ENCODE data around the gene HUNK.

HUNK gene

DNA sequence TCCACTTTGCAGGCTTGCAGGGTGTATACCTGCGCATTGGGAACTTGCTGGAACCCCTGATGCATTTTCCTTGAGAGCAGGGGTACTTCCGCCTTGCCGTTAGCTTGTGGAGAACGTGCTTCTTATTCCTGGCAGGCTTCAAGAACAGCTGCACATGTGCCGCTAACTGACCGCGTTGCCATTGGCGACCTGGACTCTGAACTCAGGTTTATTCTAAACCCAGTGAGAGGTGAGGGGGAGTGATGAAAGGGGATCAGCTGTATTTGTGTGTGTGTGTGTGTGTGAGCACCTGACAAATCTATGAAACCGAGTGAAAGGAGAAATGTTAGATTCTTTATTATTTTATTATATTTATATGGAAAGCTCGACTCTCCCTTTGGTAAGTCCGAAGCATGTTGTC is 128.6 kb downstream of the HUNK start:
- no peak overlapping the region for H2BK120ac ChIP-seq (ENCODE audit: insufficient read depth, low read length, poor library complexity)
- H2AK5ac ChIP-seq (ENCODE audit: low read length), result no peak overlapping the region
- H3K18ac ChIP-seq (ENCODE audit: low read length), result no peak overlapping the region
- no peak overlapping the region for H3K27ac ChIP-seq (ENCODE audit: low read depth, low read length)
- H3K79me1 ChIP-seq (ENCODE audit: low read length), result no peaks in the 10 kb centered on the region
- H3K4me2 ChIP-seq (ENCODE audit: low read length), result no peak overlapping the region
- no peak overlapping the region for H3K4ac ChIP-seq (ENCODE audit: low read depth, low read length)
- H4K12ac ChIP-seq (ENCODE audit: low read depth, low read length), result no peak overlapping the region
- H3K9ac ChIP-seq (ENCODE audit: low read length), result no peak overlapping the region
- no peak overlapping the region for H2BK12ac ChIP-seq (ENCODE audit: low read length)
- H3K36me3 ChIP-seq (ENCODE audit: control insufficient read depth in 1 of 2, insufficient read depth in 2 of 2, low read length in 2 of 2), result peaks cover 11 to 14% of the 10 kb centered on the region in 2 experiments
- no peaks in the 10 kb centered on the region for H3K9me3 ChIP-seq (ENCODE audit: insufficient read depth, low read depth, low read length)
- no peak overlapping the region for H3K14ac ChIP-seq (ENCODE audit: low read length)
- H3K79me2 ChIP-seq (ENCODE audit: control insufficient read depth, insufficient read depth, low read length, poor library complexity), result no peaks in the 10 kb centered on the region
- H3K4me1 ChIP-seq (ENCODE audit: control insufficient read depth in 1 of 2, insufficient read depth in 2 of 2, low read length in 2 of 2), result no peaks in the 10 kb centered on the region
- H3K27me3 ChIP-seq (ENCODE audit: insufficient read depth, low read length), result no peaks in the 10 kb centered on the region
- H3K4me3 ChIP-seq (ENCODE audit: low read depth, low read length), result no peak overlapping the region
- no CpG with 5 or more reads among the region's 11 CpGs for WGBS (ENCODE audit: extremely low coverage, insufficient coverage, insufficient read length)
- DNase-seq, result no peak
- no peak overlapping the region for H4K91ac ChIP-seq (ENCODE audit: low read depth, low read length)
- H2BK5ac ChIP-seq (ENCODE audit: low read depth, low read length, poor library complexity), result no peak overlapping the region
- H3K23ac ChIP-seq (ENCODE audit: low read length), result no peak overlapping the region
- H2AFZ ChIP-seq (ENCODE audit: insufficient read depth, low read length, poor library complexity), result no peak overlapping the region
- no peak overlapping the region for H4K8ac ChIP-seq (ENCODE audit: low read depth, low read length)

DNA sequence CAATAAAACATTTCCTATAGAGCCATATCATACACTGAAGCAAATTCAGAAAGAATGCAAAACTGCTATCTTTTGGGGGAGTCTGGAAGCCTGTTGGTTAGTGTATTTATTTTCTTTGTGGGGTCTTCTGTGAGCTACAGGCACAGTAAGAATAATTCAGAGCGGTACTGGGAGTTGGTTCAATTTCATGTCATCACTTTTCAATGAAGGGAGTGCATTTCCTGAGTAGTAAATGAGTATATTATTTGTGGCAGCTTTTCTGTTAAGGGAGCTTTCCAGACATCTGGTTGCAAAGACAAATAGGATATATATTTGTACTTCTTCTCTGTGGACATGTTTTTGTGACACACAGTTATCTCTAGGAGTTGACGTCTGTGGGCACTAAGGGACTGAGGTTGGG is 130.6 kb downstream of the HUNK start:
- Histone ChIP-seq H3K14ac (ENCODE audit: low read length) (no peak overlapping the region), H2AK5ac (ENCODE audit: low read length) (no peak overlapping the region), H3K4me1 (ENCODE audit: control insufficient read depth in 1 of 2, insufficient read depth in 2 of 2, low read length in 2 of 2) (no peaks in the 10 kb centered on the region), H4K91ac (ENCODE audit: low read depth, low read length) (no peak overlapping the region), H3K23ac (ENCODE audit: low read length) (no peak overlapping the region), H3K27ac (ENCODE audit: low read depth, low read length) (no peak overlapping the region), H3K27me3 (ENCODE audit: insufficient read depth, low read length) (no peaks in the 10 kb centered on the region), H3K9me3 (ENCODE audit: insufficient read depth, low read depth, low read length) (no peaks in the 10 kb centered on the region), H3K18ac (ENCODE audit: low read length) (no peak overlapping the region), H3K79me1 (ENCODE audit: low read length) (no peaks in the 10 kb centered on the region), H3K36me3 (ENCODE audit: control insufficient read depth in 1 of 2, insufficient read depth in 2 of 2, low read length in 2 of 2) (peaks cover 11 to 14% of the 10 kb centered on the region in 2 experiments), H2BK5ac (ENCODE audit: low read depth, low read length, poor library complexity) (no peak overlapping the region), H4K12ac (ENCODE audit: low read depth, low read length) (no peak overlapping the region), H4K8ac (ENCODE audit: low read depth, low read length) (no peak overlapping the region), H3K4me2 (ENCODE audit: low read length) (no peak overlapping the region), H2BK120ac (ENCODE audit: insufficient read depth, low read length, poor library complexity) (no peak overlapping the region), H3K79me2 (ENCODE audit: control insufficient read depth, insufficient read depth, low read length, poor library complexity) (no peaks in the 10 kb centered on the region), H2AFZ (ENCODE audit: insufficient read depth, low read length, poor library complexity) (no peak overlapping the region), H3K4ac (ENCODE audit: low read depth, low read length) (no peak overlapping the region), H3K9ac (ENCODE audit: low read length) (no peak overlapping the region), H2BK12ac (ENCODE audit: low read length) (no peak overlapping the region), H3K4me3 (ENCODE audit: low read depth, low read length) (no peak overlapping the region)
- WGBS (ENCODE audit: extremely low coverage, insufficient coverage, insufficient read length), result no CpG with 5 or more reads among the region's 2 CpGs
- DNase-seq, result no peak

DNA sequence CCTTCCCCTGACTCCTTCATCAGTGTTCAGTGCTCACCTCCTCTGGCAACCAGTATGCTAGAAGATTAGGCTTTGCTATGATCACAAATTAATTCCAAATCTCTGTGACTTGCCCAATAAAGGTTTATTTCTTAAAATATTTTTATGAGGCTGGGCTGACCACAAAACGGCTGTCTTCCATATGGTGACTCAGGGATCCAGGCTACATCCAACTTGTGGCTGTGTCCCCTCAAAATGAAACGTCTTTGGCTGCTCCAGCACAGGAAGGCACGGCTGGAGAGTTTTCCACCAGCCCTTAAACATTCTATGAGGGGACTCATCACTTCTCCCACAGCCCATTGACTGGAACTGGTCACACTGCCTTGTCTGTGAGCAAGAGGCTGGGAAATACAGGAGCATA is 131.5 kb downstream of the HUNK start:
- Histone ChIP-seq H3K23ac (ENCODE audit: low read length) (no peak overlapping the region), H3K18ac (ENCODE audit: low read length) (no peak overlapping the region), H2AFZ (ENCODE audit: insufficient read depth, low read length, poor library complexity) (no peak overlapping the region), H3K14ac (ENCODE audit: low read length) (no peak overlapping the region), H3K79me1 (ENCODE audit: low read length) (no peaks in the 10 kb centered on the region), H4K8ac (ENCODE audit: low read depth, low read length) (no peak overlapping the region), H3K4me2 (ENCODE audit: low read length) (no peak overlapping the region), H3K36me3 (ENCODE audit: control insufficient read depth in 1 of 2, insufficient read depth in 2 of 2, low read length in 2 of 2) (peaks cover 3 to 5% of the 10 kb centered on the region in 2 experiments), H3K9ac (ENCODE audit: low read length) (no peak overlapping the region), H4K91ac (ENCODE audit: low read depth, low read length) (no peak overlapping the region), H3K79me2 (ENCODE audit: control insufficient read depth, insufficient read depth, low read length, poor library complexity) (no peaks in the 10 kb centered on the region), H2BK120ac (ENCODE audit: insufficient read depth, low read length, poor library complexity) (no peak overlapping the region), H3K27ac (ENCODE audit: low read depth, low read length) (no peak overlapping the region), H2AK5ac (ENCODE audit: low read length) (no peak overlapping the region), H3K4ac (ENCODE audit: low read depth, low read length) (no peak overlapping the region), H3K4me3 (ENCODE audit: low read depth, low read length) (no peak overlapping the region), H3K27me3 (ENCODE audit: insufficient read depth, low read length) (no peaks in the 10 kb centered on the region), H3K4me1 (ENCODE audit: control insufficient read depth in 1 of 2, insufficient read depth in 2 of 2, low read length in 2 of 2) (no peaks in the 10 kb centered on the region), H2BK12ac (ENCODE audit: low read length) (no peak overlapping the region), H2BK5ac (ENCODE audit: low read depth, low read length, poor library complexity) (no peak overlapping the region), H3K9me3 (ENCODE audit: insufficient read depth, low read depth, low read length) (no peaks in the 10 kb centered on the region), H4K12ac (ENCODE audit: low read depth, low read length) (no peak overlapping the region)
- no peak for DNase-seq
- no CpG with 5 or more reads among the region's 3 CpGs for WGBS (ENCODE audit: extremely low coverage, insufficient coverage, insufficient read length)

- WGBS (ENCODE audit: extremely low coverage, insufficient coverage, insufficient read length), result no CpG with 5 or more reads among the region's 5 CpGs
- no peak overlapping the region for H3K4me3 ChIP-seq (ENCODE audit: low read depth, low read length)
- peak; percentile 71 to 80 for DNase-seq
- H2BK12ac ChIP-seq (ENCODE audit: low read length), result no peak overlapping the region
- H3K4me1 ChIP-seq (ENCODE audit: control insufficient read depth in 1 of 2, insufficient read depth in 2 of 2, low read length in 2 of 2), result no peaks in the 10 kb centered on the region
- H3K4ac ChIP-seq (ENCODE audit: low read depth, low read length), result no peak overlapping the region
- no peaks in the 10 kb centered on the region for H3K36me3 ChIP-seq (ENCODE audit: control insufficient read depth in 1 of 2, insufficient read depth in 2 of 2, low read length in 2 of 2)
- no peak overlapping the region for H3K9ac ChIP-seq (ENCODE audit: low read length)
- H3K79me2 ChIP-seq (ENCODE audit: control insufficient read depth, insufficient read depth, low read length, poor library complexity), result no peaks in the 10 kb centered on the region
- peaks cover 2% of the 10 kb centered on the region for H3K9me3 ChIP-seq (ENCODE audit: insufficient read depth, low read depth, low read length)
- no peak overlapping the region for H3K4me2 ChIP-seq (ENCODE audit: low read length)
- no peak overlapping the region for H2BK120ac ChIP-seq (ENCODE audit: insufficient read depth, low read length, poor library complexity)
- no peak overlapping the region for H3K18ac ChIP-seq (ENCODE audit: low read length)
- no peak overlapping the region for H3K23ac ChIP-seq (ENCODE audit: low read length)
- no peak overlapping the region for H4K91ac ChIP-seq (ENCODE audit: low read depth, low read length)
- no peak overlapping the region for H3K27ac ChIP-seq (ENCODE audit: low read depth, low read length)
- no peak overlapping the region for H2AK5ac ChIP-seq (ENCODE audit: low read length)
- H2AFZ ChIP-seq (ENCODE audit: insufficient read depth, low read length, poor library complexity), result no peak overlapping the region
- no peak overlapping the region for H4K12ac ChIP-seq (ENCODE audit: low read depth, low read length)
- no peaks in the 10 kb centered on the region for H3K79me1 ChIP-seq (ENCODE audit: low read length)
- H3K14ac ChIP-seq (ENCODE audit: low read length), result no peak overlapping the region
- H2BK5ac ChIP-seq (ENCODE audit: low read depth, low read length, poor library complexity), result no peak overlapping the region
- H4K8ac ChIP-seq (ENCODE audit: low read depth, low read length), result no peak overlapping the region
- H3K27me3 ChIP-seq (ENCODE audit: insufficient read depth, low read length), result no peaks in the 10 kb centered on the region
Observed at GRCh38 chr21:32007456-32007855, 134.6 kb downstream of the HUNK start.

Measured in trophoblast cell (in vitro differentiated cells and primary cell).